ENCODE measurements around the gene PPY.

DNA sequence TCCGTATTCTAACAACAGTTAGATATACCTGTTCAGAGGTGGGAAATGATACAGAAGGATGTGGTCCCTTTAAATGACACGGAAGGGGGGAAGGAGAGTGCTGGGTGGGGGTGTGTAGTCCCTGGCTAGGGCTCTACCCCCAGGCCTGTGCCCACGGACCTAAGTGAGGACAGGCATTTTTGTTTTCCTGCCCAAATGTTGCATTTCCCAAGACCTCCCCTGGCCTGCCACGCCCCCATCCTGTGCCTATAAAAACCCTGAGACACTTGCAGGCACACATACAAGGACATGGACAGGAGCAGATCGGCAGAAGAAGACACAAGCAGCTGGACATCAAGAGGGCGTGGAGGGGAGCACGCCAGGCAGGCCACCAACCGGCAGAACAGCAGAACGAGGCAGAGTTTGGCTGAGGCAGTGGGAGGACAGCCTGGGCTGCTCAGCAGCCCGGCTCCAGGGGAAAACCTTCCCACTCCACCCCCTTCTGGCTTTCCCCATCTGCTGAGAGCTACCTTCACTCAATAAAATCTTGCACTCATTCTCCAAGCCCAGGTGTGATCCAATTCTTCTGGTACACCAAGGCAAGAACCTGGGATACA lies 21.7 kb downstream of the PPY start:
- TF ChIP-seq, protein P1, sequence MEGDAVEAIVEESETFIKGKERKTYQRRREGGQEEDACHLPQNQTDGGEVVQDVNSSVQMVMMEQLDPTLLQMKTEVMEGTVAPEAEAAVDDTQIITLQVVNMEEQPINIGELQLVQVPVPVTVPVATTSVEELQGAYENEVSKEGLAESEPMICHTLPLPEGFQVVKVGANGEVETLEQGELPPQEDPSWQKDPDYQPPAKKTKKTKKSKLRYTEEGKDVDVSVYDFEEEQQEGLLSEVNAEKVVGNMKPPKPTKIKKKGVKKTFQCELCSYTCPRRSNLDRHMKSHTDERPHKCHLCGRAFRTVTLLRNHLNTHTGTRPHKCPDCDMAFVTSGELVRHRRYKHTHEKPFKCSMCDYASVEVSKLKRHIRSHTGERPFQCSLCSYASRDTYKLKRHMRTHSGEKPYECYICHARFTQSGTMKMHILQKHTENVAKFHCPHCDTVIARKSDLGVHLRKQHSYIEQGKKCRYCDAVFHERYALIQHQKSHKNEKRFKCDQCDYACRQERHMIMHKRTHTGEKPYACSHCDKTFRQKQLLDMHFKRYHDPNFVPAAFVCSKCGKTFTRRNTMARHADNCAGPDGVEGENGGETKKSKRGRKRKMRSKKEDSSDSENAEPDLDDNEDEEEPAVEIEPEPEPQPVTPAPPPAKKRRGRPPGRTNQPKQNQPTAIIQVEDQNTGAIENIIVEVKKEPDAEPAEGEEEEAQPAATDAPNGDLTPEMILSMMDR (IDR thresholded peaks at IDR 0.05): no peak
- no peak for TF ChIP-seq POLR2AphosphoS5 (IDR thresholded peaks at IDR 0.05)
- no peak for TF ChIP-seq POLR2A (IDR thresholded peaks at IDR 0.05)
- TF ChIP-seq EP300 (IDR thresholded peaks at IDR 0.05): no peak
